HEK293T (cell line): ENCODE data around the gene TNS2.

Experiments used
- CTCF ChIA-PET: fragments of 350-600 bp; formaldehyde crosslinking; extraction: SDS; loops from one replicate; lab custom pipeline; 2021; ENCODE audit warnings: antibody characterized with exemption, inconsistent platforms; lab: Yijun Ruan, JAX
- POLR2A ChIA-PET: fragments of 350-600 bp; formaldehyde crosslinking; extraction: SDS; loops from one replicate; lab custom pipeline; 2020; ENCODE audit warnings: antibody characterized with exemption, inconsistent platforms; lab: Yijun Ruan, JAX
- DNase-seq: peaks from one replicate; pipeline ENCODE4 v3.0.0; 2012; ENCODE audit warnings: mixed read lengths; ENCODE audit errors: extremely low spot score
- ARNT ChIP-seq: fragments of 450-650 bp; IDR thresholded peaks from 2 replicates; pipeline ENCODE4 v1.6.1; 2017; ENCODE audit warnings: mild to moderate bottlenecking
- BHLHE40 ChIP-seq: fragments of 450-650 bp; IDR thresholded peaks from 2 replicates; pipeline ENCODE4 v1.6.1; 2016; ENCODE audit warnings: mild to moderate bottlenecking, moderate library complexity, borderline replicate concordance
- CTBP1 ChIP-seq: fragments of 450-650 bp; IDR thresholded peaks from 2 replicates; pipeline ENCODE4 v1.6.1; 2016; ENCODE audit warnings: borderline replicate concordance
- ELF4 ChIP-seq: fragments of 450-650 bp; IDR thresholded peaks from 2 replicates; pipeline ENCODE4 v1.6.1; 2017; ENCODE audit warnings: antibody characterized with exemption
- FOXA1 ChIP-seq: fragments of 450-650 bp; IDR thresholded peaks from 2 replicates; pipeline ENCODE4 v1.6.1; 2016; ENCODE audit warnings: mild to moderate bottlenecking
- FOXK2 ChIP-seq: fragments of 450-650 bp; IDR thresholded peaks from 2 replicates; pipeline ENCODE4 v1.6.1; 2016; ENCODE audit warnings: mild to moderate bottlenecking
- FOXM1 ChIP-seq: fragments of 450-650 bp; IDR thresholded peaks from 2 replicates; pipeline ENCODE4 v1.6.1; 2017; ENCODE audit warnings: mild to moderate bottlenecking, borderline replicate concordance
- HDGF ChIP-seq: fragments of 450-650 bp; IDR thresholded peaks from 2 replicates; pipeline ENCODE4 v1.6.1; 2017; ENCODE audit warnings: antibody characterized with exemption, borderline replicate concordance
- L3MBTL2 ChIP-seq: fragments of 450-650 bp; conservative IDR thresholded peaks from 2 replicates; pipeline ENCODE4 v1.6.1; 2016; ENCODE audit warnings: mild to moderate bottlenecking
- LEF1 ChIP-seq: fragments of 450-650 bp; IDR thresholded peaks from 2 replicates; pipeline ENCODE4 v1.6.1; 2017; ENCODE audit warnings: mild to moderate bottlenecking, borderline replicate concordance
- NFRKB ChIP-seq: fragments of 450-650 bp; IDR thresholded peaks from 2 replicates; pipeline ENCODE4 v1.6.1; 2016; ENCODE audit warnings: mild to moderate bottlenecking, moderate library complexity
- SP1 ChIP-seq: fragments of 450-650 bp; IDR thresholded peaks from 2 replicates; pipeline ENCODE4 v1.6.1; 2017
- SUZ12 ChIP-seq: fragments of 450-650 bp; IDR thresholded peaks from 2 replicates; pipeline ENCODE4 v1.6.1; 2016; ENCODE audit warnings: mild to moderate bottlenecking
- TARDBP ChIP-seq: fragments of 450-650 bp; IDR thresholded peaks from 2 replicates; pipeline ENCODE4 v1.6.1; 2016
- ZNF384 ChIP-seq: fragments of 450-650 bp; IDR thresholded peaks from 2 replicates; pipeline ENCODE4 v1.6.1; 2016
- TF ChIP-seq, protein P1 (sequence below): fragments of 450-650 bp; IDR thresholded peaks from 2 replicates; pipeline ENCODE4 v1.6.1; 2016

TNS2 gene

DNA sequence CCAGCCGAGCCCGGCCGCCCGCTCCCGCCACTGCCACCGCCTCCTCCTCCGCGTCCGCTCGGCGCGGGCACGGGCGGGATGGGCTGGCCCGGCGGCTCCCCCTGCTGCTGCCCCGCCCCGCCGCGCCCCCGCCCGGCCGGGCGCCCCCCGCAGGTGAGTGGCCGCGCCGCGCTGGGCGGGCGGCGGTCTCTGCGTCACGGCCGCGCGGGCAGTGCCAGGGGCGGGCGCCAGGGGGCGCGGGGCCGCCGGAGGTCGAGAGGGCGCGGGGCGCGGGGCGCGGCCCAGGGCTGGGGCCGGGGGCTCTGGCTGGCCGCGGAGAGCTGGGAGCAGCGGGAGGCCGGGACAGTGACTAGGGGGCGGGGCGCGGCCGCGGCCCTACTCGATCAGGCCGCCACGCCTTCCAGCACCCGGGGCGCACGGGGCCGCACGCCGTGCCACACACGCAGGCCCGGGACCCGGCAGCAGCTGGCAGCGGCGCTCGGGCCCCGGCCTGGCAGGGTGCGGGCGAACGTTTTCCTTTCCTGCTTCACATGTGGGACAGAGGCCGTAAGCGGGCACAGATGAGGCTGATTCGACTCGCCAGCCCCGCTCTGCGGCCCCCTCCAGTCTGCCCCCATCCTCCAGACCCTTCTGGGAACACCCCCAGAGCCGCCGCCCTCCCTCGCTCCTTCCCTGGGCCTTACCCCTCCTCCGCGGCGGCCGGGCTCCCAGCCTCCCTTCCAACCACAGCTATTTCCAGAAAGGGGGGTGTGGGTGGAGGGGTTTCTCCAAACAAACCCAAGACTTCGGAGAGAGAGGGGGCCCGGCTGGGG, 2.4 kb upstream of the TNS2 start:
- ChIA-PET POLR2A (interaction anchor here (0.9 to 2.7 kb wide), 6 partner anchors 8 to 50 kb away, joined by 3 to 21 read pairs (median 4); partner anchors contain the start of genes EIF4B, IGFBP6 and SPRYD3), CTCF (interaction anchor here (0.5 to 1.8 kb wide), 10 partner anchors 9 to 358 kb away, joined by 3 to 10 read pairs (median 4); partner anchors contain the start of gene AAAS)
- DNase-seq, result peak; percentile 70
- TF ChIP-seq BHLHE40, result no peak
- no peak for TF ChIP-seq FOXA1
- TF ChIP-seq, protein P1, sequence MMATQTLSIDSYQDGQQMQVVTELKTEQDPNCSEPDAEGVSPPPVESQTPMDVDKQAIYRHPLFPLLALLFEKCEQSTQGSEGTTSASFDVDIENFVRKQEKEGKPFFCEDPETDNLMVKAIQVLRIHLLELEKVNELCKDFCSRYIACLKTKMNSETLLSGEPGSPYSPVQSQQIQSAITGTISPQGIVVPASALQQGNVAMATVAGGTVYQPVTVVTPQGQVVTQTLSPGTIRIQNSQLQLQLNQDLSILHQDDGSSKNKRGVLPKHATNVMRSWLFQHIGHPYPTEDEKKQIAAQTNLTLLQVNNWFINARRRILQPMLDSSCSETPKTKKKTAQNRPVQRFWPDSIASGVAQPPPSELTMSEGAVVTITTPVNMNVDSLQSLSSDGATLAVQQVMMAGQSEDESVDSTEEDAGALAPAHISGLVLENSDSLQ, result no peak
- no peak for TF ChIP-seq NFRKB
- no peak for TF ChIP-seq LEF1
- no peak for TF ChIP-seq ZNF384
- TF ChIP-seq HDGF, result no peak

DNA sequence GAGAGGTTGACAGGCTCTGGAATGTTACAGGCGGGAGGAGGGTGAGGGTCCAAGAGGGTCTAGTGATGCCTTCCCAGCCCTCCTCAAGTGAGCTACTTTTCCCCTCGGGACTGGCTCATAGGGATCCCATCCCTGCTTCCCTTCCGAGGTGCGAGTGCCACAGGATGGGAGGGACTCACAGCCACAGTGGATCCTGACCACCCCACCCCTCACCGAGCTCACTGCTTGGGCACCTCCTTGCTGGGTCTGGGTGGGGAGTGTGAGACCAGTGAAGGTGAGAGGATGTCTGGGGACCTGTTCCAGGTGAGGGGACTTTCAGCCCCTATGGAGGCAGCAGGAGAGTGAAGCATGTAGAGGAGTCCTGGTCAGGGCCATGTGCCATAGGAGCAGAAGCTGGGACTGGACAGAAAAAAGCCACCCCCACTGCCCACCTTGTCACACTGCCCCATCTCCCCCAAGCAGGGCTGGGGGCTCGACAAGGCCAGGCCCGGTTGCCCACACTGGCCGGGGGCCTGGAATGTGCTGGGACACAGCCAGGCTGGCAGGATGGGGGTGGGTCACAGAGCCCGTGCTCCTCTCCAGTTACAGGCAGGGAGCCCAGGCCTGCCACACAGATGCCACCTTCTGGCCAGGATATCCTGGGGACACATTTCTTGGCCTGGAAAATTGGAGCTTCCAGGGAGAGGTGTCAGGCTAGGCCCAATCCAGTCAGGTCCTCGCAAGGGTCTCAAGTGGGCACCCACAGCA, 1.7 kb upstream of the TNS2 start:
- no peak for DNase-seq
- ChIA-PET POLR2A (interaction anchor here (0.9 to 2.7 kb wide), 7 partner anchors 7 to 272 kb away, joined by 3 to 21 read pairs (median 3); partner anchors contain the start of genes EIF4B, IGFBP6 and SPRYD3), CTCF (interaction anchor here (0.5 to 1.8 kb wide), 11 partner anchors 9 to 357 kb away, joined by 3 to 10 read pairs (median 3); partner anchors contain the start of gene AAAS)
- TF ChIP-seq, protein P1, result no peak
- TF ChIP-seq SUZ12 (no peak), NFRKB (no peak), CTBP1 (no peak), FOXA1 (no peak), BHLHE40 (no peak), LEF1 (no peak), TARDBP (no peak), ELF4 (no peak), SP1 (no peak), ZNF384 (no peak), L3MBTL2 (no peak), ARNT (no peak), FOXM1 (no peak), HDGF (no peak), FOXK2 (no peak)

DNA sequence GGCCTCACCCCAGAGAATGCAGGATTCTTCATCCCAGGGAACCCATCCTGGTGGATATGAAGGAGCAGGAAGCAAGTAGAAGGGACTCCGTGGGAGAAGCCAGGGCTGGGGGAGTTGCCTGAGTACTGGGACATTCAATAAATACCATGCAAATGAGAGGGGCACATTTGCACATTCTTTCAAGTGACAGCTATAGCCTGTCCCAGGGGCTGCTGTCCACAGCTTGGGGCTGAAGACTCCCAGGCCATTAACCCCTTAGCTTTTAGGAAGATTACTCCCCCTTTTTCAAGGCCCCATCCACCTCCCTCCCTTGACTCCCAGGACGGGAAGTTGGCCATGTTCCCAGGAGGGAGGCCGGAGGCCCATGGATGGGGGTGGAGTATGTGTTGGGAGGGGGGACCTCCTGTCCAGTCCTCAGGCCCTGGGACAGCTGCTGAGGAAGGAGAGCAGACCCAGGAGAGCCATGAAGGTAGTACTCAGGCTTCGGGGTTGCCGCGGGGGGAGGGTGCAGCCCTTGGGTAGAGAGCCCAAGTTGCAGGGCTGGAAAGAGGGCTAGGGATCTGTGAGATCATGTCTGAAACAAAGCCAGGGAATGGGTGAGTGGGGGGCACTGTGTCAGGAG, 974 bp upstream of the TNS2 start:
- no peak for DNase-seq
- TF ChIP-seq FOXA1, result no peak
- TF ChIP-seq LEF1, result no peak
- no peak for TF ChIP-seq ZNF384
- TF ChIP-seq SP1, result no peak
- no peak for TF ChIP-seq L3MBTL2
- TF ChIP-seq FOXK2, result no peak
- no peak for TF ChIP-seq ELF4
- TF ChIP-seq NFRKB, result no peak
- no peak for TF ChIP-seq CTBP1
- TF ChIP-seq BHLHE40, result no peak
- no peak for TF ChIP-seq TARDBP
- no peak for TF ChIP-seq FOXM1
- TF ChIP-seq ARNT, result no peak
- TF ChIP-seq, protein P1, result no peak
- TF ChIP-seq HDGF, result no peak
- TF ChIP-seq SUZ12, result no peak
- POLR2A ChIA-PET, result interaction anchor here (0.9 to 2.7 kb wide), 3 partner anchors 31 to 272 kb away, joined by 3 to 21 read pairs (median 8); partner anchors contain the start of genes EIF4B and SPRYD3
- CTCF ChIA-PET, result interaction anchor here (0.9 to 1.8 kb wide), 3 partner anchors 11 to 32 kb away, joined by 3 to 9 read pairs (median 3); no protein-coding TSS in a partner anchor

DNA sequence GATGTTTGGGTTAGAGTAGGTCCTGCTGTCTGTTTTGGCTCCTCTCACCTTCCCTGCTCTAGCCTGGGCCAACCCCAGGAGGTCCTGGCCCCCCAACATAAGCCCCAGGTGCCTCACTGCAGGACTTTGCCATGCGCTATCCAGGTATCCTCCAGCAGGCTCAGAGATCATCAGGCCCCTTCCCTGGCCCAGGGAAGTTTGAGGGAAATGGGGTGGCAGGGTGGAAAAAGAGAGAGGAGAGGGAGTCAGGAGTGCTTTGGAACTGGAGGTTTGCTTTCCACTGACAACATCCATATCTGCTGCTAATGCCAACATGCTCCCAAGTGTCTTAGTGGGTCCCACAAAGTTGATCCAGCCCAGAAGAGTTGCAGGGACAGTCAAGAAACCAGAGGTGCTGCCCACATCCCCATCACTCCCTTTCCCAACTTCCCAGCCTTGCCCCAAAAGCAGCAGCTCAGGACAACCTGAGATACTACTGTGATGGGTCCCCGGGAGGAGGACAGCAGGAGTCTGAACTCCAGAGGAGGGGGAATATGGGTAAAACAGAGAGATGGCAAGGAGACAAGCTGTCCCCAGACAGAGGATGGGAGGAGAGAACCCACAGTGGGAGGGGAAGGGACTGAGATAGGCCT, 677 bp downstream of the TNS2 start:
- DNase-seq, result no peak
- TF ChIP-seq ZNF384, result no peak
- no peak for TF ChIP-seq TARDBP
- TF ChIP-seq BHLHE40, result no peak
- no peak for TF ChIP-seq HDGF
- no peak for TF ChIP-seq L3MBTL2
- no peak for TF ChIP-seq NFRKB
- no peak for TF ChIP-seq ELF4
- no peak for TF ChIP-seq CTBP1
- no peak for TF ChIP-seq ARNT
- TF ChIP-seq FOXA1, result no peak
- no peak for TF ChIP-seq SP1
- TF ChIP-seq LEF1, result no peak
- no peak for TF ChIP-seq FOXK2
- no peak for TF ChIP-seq FOXM1
- TF ChIP-seq, protein P1, result no peak
- TF ChIP-seq SUZ12, result no peak
- POLR2A ChIA-PET, result interaction anchor here (1.5 to 1.8 kb wide), 3 partner anchors 29 to 130 kb away, joined by 3 to 12 read pairs (median 7); partner anchors contain the start of genes EIF4B, SPRYD3 and ZNF740
- CTCF ChIA-PET, result interaction anchor here (0.6 kb wide), 1 partner anchor 108 kb away, joined by 4 read pairs; no protein-coding TSS in a partner anchor
